Measurements from ENCODE around the gene CDH16.

CDH16 gene

GRCh38 chr16:66927918-66928649 lies 9.4 kb upstream of the CDH16 start:
- no peak for DNase-seq

DNA sequence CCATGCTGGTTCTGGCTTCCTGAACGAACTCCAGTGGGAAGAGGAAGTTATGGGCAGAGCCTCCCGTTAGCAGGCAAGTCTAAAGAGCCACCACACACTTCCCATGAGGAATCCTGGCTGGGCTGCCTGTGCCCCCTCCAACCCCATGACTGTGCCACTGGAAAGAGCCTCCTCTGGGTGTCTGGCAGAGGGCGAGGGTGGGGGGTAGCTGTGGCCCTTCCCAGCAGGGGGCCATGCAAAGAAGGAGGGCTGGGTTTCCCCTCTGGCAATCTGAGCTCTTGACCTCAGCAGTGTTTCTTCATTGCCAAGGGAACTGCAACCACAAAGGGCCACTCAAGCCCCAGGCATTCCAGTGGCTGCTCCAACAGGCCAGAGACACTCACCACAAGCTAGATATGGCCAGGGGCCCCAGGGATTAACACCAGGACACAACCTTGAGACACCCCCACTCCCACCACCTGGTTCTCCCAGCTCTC lies 8.3 kb upstream of the CDH16 start:
- peak in 1 of 2 experiments; percentile 28 for DNase-seq

GRCh38 chr16:66926171-66926947 lies 7.7 kb upstream of the CDH16 start:
- no peak for DNase-seq

- no peak for DNase-seq
These were observed 6.7 kb upstream of the CDH16 start, which contains the start of gene RRAD for GRCh38 chr16:66925322-66925840. TSS of gene RRAD (minus strand) at chr16:66925535. CDS start at chr16:66925179, 356 bp downstream.

GRCh38 chr16:66924527-66925321 lies 6.0 kb upstream of the CDH16 start:
- DNase-seq = no peak

DNA sequence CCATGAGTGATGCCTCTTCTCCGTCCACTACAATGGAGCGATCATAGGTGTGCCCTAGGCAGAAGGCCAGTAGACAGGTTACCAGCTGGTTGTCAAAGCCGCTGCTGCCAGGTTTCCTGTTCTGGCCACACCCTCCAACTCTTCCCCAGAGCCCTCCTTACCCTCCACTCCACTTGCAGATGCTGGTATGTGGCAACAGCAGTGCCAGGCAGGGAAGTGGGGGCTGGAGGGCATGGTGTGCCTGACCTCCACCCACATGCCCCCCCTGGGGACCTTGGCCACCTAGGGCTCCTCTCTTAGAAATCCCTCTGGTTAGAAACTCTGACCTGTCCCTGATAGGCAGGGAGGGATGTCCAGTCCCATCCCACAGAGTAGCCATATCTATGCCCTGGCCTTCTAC lies 5.2 kb upstream of the CDH16 start:
- no peak for DNase-seq

- DNase-seq = no peak
These were observed 4.6 kb upstream of the CDH16 start for GRCh38 chr16:66923247-66923731.

GRCh38 chr16:66921729-66922450 lies 3.2 kb upstream of the CDH16 start:
- no peak for DNase-seq

- DNase-seq = no peak
These were observed 2.4 kb upstream of the CDH16 start for GRCh38 chr16:66920924-66921680.

DNA sequence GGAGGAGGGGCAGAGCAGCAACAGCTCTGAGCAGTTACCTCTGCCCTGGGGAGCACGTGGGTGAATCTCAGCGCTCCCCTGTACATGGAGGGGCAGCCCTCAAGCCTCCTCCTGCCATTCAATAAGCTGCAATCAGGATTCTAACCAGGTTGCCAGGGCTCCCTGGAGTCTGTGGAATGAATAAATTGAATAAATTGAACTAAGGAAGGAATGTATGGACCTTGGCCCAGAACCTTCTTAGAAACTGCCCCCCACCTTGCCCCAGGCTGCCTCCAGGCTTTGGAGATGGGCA lies 1.6 kb upstream of the CDH16 start:
- no peak for DNase-seq

DNA sequence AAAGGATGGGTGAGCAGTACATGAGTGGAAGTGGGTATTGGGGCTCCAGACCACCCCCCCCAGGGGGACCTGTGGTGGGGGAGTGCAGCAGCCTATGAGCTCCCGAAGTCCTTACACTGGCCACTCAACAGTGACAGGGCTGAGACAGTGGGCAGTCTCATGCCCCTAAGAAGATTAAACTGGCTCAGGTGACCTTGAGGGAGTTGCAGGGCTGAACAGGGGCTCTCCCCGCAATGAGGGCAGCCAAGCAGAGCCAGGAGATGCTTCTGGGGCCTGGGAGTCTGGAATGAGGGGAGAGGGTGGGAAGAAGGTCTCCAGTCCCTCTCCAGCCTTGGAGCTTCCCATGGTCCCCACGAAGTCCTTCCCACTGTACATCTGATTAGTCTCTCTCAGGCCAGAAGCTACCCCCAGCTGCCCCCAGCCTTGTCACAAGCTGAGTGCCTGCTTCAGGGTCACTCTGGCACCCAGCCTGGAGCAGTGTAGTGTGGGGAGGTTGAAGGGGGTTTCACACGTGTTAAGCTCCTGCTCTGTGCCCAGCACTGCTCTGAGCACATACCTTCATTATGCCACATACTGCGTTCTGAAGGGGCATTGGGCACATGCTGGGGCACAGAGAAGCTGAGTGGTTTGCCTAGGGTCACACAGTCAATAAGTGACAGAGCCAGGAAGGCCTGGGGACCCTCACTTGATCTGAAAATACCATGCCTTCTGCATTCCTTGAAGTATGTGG lies 1.0 kb upstream of the CDH16 start:
- DNase-seq = no peak

- no peak for DNase-seq
These were observed 330 bp downstream of the CDH16 start for GRCh38 chr16:66918355-66918754.

DNA sequence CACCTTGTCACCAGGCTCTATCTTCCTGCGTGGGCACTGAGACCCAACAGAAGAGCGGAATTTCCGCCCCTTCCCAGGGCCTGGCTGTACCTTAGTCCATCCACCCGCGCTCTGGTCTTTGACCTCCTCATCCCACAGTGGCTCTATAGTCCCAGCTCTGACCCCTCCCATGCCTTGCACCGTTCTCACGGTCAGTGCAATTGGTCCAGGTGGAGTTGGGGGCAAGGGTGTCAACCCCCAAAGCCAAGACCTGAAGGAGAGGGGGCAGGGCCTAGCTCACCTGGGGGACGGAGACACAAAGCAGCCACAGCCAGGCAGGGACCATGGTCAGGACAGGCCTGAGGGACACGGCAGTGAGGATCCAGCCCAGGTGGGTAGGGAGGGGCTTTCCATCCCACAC lies 944 bp downstream of the CDH16 start:
- no peak for DNase-seq

DNA sequence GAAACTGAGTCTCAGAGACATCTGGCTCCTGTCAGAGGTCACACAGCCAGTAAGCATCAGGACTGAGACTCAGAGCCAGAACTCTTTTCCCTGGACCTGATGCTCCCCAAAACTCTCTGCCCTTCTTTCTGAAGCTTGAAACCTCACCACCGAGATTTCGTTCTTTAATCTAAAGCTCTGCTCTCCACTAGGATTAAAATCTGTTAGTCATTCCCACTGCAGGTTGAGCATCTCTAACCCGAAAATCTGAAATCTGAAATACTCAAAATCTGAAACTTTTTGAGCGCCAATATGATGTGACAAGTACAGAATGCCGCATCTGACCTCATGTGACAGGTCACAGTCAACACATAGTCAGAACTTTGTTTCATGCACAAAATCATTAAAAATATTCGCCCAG lies 2.2 kb downstream of the CDH16 start:
- DNase-seq = no peak

GRCh38 chr16:66915041-66915440 lies 3.6 kb downstream of the CDH16 start:
- DNase-seq = no peak

DNA sequence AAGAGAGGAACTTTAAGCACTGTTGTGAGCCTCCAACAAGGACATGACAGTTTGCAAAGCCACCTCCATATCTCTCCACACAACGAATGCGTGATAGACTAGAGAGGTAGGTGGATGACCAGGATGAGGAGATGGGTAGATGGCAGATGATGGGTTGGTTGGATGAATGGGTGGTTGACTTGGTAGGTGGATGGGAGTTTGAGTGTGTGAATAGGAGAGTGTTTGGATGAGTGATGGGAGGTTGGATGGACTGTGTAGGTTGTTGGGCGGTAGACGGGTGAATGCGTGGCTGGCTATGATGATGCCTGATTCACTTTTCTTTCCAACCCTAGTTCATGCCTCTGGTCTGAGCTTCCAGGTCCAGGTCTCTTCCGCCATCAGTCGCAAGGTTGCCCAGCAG lies 4.1 kb downstream of the CDH16 start:
- DNase-seq = no peak

DNA sequence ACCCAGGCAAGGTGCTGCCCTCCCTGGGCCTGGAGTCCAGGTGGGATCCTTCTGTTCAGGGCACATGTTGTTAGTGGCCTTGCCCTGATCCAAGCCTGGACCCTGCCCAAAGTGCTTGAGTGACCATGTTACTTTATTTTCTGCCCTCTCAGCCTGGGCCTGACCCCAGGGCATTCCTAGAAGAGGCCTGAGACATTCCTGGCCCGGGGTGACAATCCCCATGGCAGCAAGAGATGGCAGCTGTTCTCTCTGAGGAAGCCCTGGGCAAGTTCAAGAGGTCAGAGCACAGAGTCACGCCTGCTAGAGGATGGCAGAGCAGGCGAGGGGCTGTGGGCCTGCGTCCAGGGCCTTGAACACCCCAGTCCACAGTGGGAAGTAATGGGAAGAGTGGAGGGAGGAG lies 5.0 kb downstream of the CDH16 start:
- no peak for DNase-seq

GRCh38 chr16:66913081-66913480 lies 5.6 kb downstream of the CDH16 start:
- DNase-seq = no peak

GRCh38 chr16:66911801-66912200 lies 6.9 kb downstream of the CDH16 start:
- DNase-seq = no peak

- DNase-seq = no peak
These were observed 7.6 kb downstream of the CDH16 start for GRCh38 chr16:66911112-66911511.
